ENCODE data around the gene SDHA. TPM values are rescaled to one million over a fixed set of nuclear protein-coding genes. Genes with fewer than 3 reads are reported as not detected.
"Not testable (repeated sequence)": the region's sequence is repeated elsewhere in the genome, so short reads cannot be mapped to it uniquely, and the experiment has no call there.

SDHA gene
- total and polyA plus RNA-seq, 9 of the 15 experiments (the other 6 are each of a cell fraction or from before 2014, with no cell fraction given): 82.9 to 191 (median 130) TPM

GRCh38 chr5:298737-299125 lies 80.6 kb downstream of the SDHA start (continued):
- TF ChIP-seq ZNF280B (CRISPR knock-in tag; IDR thresholded peaks at IDR 0.05): no peak
- TF ChIP-seq SP1 (CRISPR knock-in tag; IDR thresholded peaks at IDR 0.05): no peak
- TF ChIP-seq ZNF778 (CRISPR knock-in tag; IDR thresholded peaks at IDR 0.05): no peak
- TF ChIP-seq SOX6 (IDR thresholded peaks at IDR 0.05): no peak
- TF ChIP-seq IRF2 (CRISPR knock-in tag; IDR thresholded peaks at IDR 0.05): no peak
- TF ChIP-seq KAT8 (IDR thresholded peaks at IDR 0.05; ENCODE audit: low read depth): no peak
- no peak for TF ChIP-seq ZBTB5 (IDR thresholded peaks at IDR 0.05)

GRCh38 chr5:299921-300320 lies 81.8 kb downstream of the SDHA start:
- BruUV-seq (replicated peaks); H3K27me3 ChIP-seq (ENCODE audit: control insufficient read depth in 2 of 2, insufficient read depth in 2 of 2, low read length in 2 of 2): not testable (repeated sequence)

GRCh38 chr5:300691-301435 lies 82.7 kb downstream of the SDHA start:
- WGBS (ENCODE audit: insufficient coverage, low coverage, missing lambda C conversion rate): 88% methylated on average over 19 of the region's 21 CpGs
- H3K4me2 ChIP-seq (ENCODE audit: insufficient read depth, low read length); H3K9me1 ChIP-seq (ENCODE audit: control insufficient read depth, insufficient read depth, low read length); intact Hi-C loops (cut with micrococcal nuclease); H3K9me3 ChIP-seq (replicated peaks; ENCODE audit: control insufficient read depth, insufficient read depth, low read depth, low read length); ATAC-seq; FAIRE-seq; BruUV-seq (replicated peaks); H3K79me2 ChIP-seq (ENCODE audit: control insufficient read depth, insufficient read depth, low read length); in situ Hi-C loops (cut with MboI); H3K9ac ChIP-seq (ENCODE audit: insufficient read depth in 1 of 2, low read depth in 2 of 2, low read length in 2 of 2); H3K4me1 ChIP-seq (replicated peaks in 1 of 2; ENCODE audit: control insufficient read depth in 2 of 2, insufficient read depth in 2 of 2, low read length in 2 of 2); POLR2A ChIA-PET; H3K4me3 ChIP-seq; CTCF ChIA-PET (ENCODE audit: low intra/inter-chr PET ratio); DNase-seq (ENCODE audit: extremely low read depth in 1 of 4, low spot score in 3 of 4); H3K27me3 ChIP-seq (ENCODE audit: control insufficient read depth in 2 of 2, insufficient read depth in 2 of 2, low read length in 2 of 2); H2AFZ ChIP-seq (ENCODE audit: low read depth, low read length); H3K27ac ChIP-seq (ENCODE audit: extremely low read depth, low read depth, low read length): not testable (repeated sequence)
- H4K20me1 ChIP-seq (replicated peaks; ENCODE audit: control insufficient read depth, insufficient read depth, low read length): peaks cover 13% of the 10 kb centered on the region
- H3K36me3 ChIP-seq (ENCODE audit: control insufficient read depth, insufficient read depth, low read length): peaks cover 10% of the 10 kb centered on the region; the same call in 1 of the 3 replicates

More at GRCh38 chr5:299921-300320, 81.8 kb downstream of the SDHA start:
- H3K4me3 ChIP-seq; ATAC-seq; H3K4me2 ChIP-seq (ENCODE audit: insufficient read depth, low read length); H3K27ac ChIP-seq (ENCODE audit: extremely low read depth, low read depth, low read length); intact Hi-C loops (cut with micrococcal nuclease); H3K36me3 ChIP-seq (ENCODE audit: control insufficient read depth, insufficient read depth, low read length); H3K79me2 ChIP-seq (ENCODE audit: control insufficient read depth, insufficient read depth, low read length); DNase-seq (ENCODE audit: extremely low read depth in 1 of 4, low spot score in 3 of 4); H3K4me1 ChIP-seq (replicated peaks in 1 of 2; ENCODE audit: control insufficient read depth in 2 of 2, insufficient read depth in 2 of 2, low read length in 2 of 2); in situ Hi-C loops (cut with MboI); POLR2A ChIA-PET; H3K9ac ChIP-seq (ENCODE audit: insufficient read depth in 1 of 2, low read depth in 2 of 2, low read length in 2 of 2); H3K9me1 ChIP-seq (ENCODE audit: control insufficient read depth, insufficient read depth, low read length); H2AFZ ChIP-seq (ENCODE audit: low read depth, low read length); CTCF ChIA-PET (ENCODE audit: low intra/inter-chr PET ratio); FAIRE-seq; H4K20me1 ChIP-seq (replicated peaks; ENCODE audit: control insufficient read depth, insufficient read depth, low read length); H3K9me3 ChIP-seq (replicated peaks; ENCODE audit: control insufficient read depth, insufficient read depth, low read depth, low read length): not testable (repeated sequence)
- 80% methylated on average over 3 of the region's 5 CpGs for WGBS (ENCODE audit: insufficient coverage, low coverage, missing lambda C conversion rate)

All from K562 (cell line).